Measurements from ENCODE around the gene METRN.

DNA sequence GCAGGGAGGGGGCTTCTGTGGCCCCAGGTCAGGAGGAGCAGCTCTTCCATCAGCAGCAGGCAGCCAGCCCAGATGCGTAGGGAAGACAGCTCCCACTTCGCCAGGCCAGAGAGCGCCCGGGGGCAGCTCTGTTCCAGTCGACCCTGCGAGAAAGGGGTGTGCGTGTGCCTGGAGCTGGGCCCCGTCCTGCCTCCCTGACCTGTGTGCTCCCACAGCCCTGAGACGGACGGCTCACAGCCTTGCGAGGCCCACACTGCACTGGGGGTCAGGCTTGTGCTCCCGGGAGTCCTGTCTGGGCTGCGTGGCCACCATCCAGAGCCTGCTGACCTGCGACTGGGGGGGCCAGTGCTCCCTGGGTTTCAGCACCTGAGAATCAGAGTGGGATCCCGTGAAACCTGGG is 45.1 kb downstream of the METRN start:
- TF ChIP-seq ZNF565 (CRISPR knock-in tag; conservative IDR thresholded peaks at IDR 0.05; ENCODE audit: low read depth): no peak
- TF ChIP-seq ZFP3 (CRISPR knock-in tag; IDR thresholded peaks at IDR 0.05): no peak
- TF ChIP-seq, protein P1, sequence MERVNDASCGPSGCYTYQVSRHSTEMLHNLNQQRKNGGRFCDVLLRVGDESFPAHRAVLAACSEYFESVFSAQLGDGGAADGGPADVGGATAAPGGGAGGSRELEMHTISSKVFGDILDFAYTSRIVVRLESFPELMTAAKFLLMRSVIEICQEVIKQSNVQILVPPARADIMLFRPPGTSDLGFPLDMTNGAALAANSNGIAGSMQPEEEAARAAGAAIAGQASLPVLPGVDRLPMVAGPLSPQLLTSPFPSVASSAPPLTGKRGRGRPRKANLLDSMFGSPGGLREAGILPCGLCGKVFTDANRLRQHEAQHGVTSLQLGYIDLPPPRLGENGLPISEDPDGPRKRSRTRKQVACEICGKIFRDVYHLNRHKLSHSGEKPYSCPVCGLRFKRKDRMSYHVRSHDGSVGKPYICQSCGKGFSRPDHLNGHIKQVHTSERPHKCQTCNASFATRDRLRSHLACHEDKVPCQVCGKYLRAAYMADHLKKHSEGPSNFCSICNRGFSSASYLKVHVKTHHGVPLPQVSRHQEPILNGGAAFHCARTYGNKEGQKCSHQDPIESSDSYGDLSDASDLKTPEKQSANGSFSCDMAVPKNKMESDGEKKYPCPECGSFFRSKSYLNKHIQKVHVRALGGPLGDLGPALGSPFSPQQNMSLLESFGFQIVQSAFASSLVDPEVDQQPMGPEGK (CRISPR knock-in tag; IDR thresholded peaks at IDR 0.05; ENCODE audit: borderline replicate concordance): no peak
- TF ChIP-seq ZNF70 (CRISPR knock-in tag; IDR thresholded peaks at IDR 0.05): no peak
- no peak for TF ChIP-seq ESRRG (CRISPR knock-in tag; IDR thresholded peaks at IDR 0.05)
- no peak for TF ChIP-seq GLIS3 (CRISPR knock-in tag; IDR thresholded peaks at IDR 0.05)
- no peak for TF ChIP-seq BACH2 (CRISPR knock-in tag; IDR thresholded peaks at IDR 0.05; ENCODE audit: borderline replicate concordance)
- TF ChIP-seq, protein P2, sequence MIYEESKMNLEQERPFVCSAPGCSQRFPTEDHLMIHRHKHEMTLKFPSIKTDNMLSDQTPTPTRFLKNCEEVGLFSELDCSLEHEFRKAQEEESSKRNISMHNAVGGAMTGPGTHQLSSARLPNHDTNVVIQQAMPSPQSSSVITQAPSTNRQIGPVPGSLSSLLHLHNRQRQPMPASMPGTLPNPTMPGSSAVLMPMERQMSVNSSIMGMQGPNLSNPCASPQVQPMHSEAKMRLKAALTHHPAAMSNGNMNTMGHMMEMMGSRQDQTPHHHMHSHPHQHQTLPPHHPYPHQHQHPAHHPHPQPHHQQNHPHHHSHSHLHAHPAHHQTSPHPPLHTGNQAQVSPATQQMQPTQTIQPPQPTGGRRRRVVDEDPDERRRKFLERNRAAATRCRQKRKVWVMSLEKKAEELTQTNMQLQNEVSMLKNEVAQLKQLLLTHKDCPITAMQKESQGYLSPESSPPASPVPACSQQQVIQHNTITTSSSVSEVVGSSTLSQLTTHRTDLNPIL (CRISPR knock-in tag; IDR thresholded peaks at IDR 0.05; ENCODE audit: low read depth): no peak
- no peak for TF ChIP-seq ARNTL (CRISPR knock-in tag; IDR thresholded peaks at IDR 0.05; ENCODE audit: borderline replicate concordance, low read depth)
